Loucy (cell line): ENCODE measurements around the gene LIG1.

Source experiments
- H2AFZ ChIP-seq: fragments of 200-600 bp; sonication (generic); 2 replicates; pipeline ENCODE4 v1.6.0; 2016; ENCODE audit warnings: antibody characterized with exemption, mild to moderate bottlenecking, low read length, moderate library complexity
- H3F3A ChIP-seq: fragments of 200-600 bp; 2 replicates; pipeline ENCODE4 v1.6.0; 2016; ENCODE audit warnings: antibody characterized with exemption, low read depth, mild to moderate bottlenecking
- H3K27me3 ChIP-seq: fragments of 200-600 bp; sonication (generic); 2 replicates; pipeline ENCODE4 v1.6.1; 2014; ENCODE audit warnings: low read length, mild to moderate bottlenecking; ENCODE audit not compliant: insufficient read depth, poor library complexity, severe bottlenecking
- H3K36me3 ChIP-seq: fragments of 200-600 bp; sonication (generic); 2 replicates; pipeline ENCODE4 v1.6.1; 2016; ENCODE audit warnings: low read length; ENCODE audit not compliant: insufficient read depth
- H3K4me1 ChIP-seq: fragments of 200-600 bp; sonication (generic); 2 replicates; pipeline ENCODE4 v1.5.1; 2014; ENCODE audit warnings: low read length, mild to moderate bottlenecking; ENCODE audit not compliant: insufficient read depth, poor library complexity, severe bottlenecking
- H3K4me2 ChIP-seq: fragments of 200-600 bp; sonication (generic); 2 replicates; pipeline ENCODE4 v1.6.0; 2014; ENCODE audit warnings: antibody characterized with exemption, low read length, low read depth, mild to moderate bottlenecking; ENCODE audit not compliant: poor library complexity, severe bottlenecking
- H3K4me3 ChIP-seq: fragments of 200-600 bp; sonication (generic); 2 replicates; pipeline ENCODE4 v1.5.1; 2014; ENCODE audit warnings: low read length, mild to moderate bottlenecking, mixed read lengths; ENCODE audit not compliant: poor library complexity, severe bottlenecking
- H3K79me2 ChIP-seq: fragments of 200-600 bp; sonication (generic); 2 replicates; pipeline ENCODE4 v1.6.1; 2014; ENCODE audit warnings: low read length; ENCODE audit not compliant: insufficient read depth
- H3K9ac ChIP-seq: fragments of 200-600 bp; sonication (generic); 2 replicates; pipeline ENCODE4 v1.6.0; 2014; ENCODE audit warnings: mild to moderate bottlenecking, low read depth, low read length, moderate library complexity; ENCODE audit not compliant: poor library complexity, severe bottlenecking
- H3K9me2 ChIP-seq: fragments of 200-600 bp; sonication (generic); replicated peaks from 2 replicates; pipeline ENCODE4 v1.6.1; 2016; ENCODE audit warnings: low read depth, low read length, mixed read lengths
- H3K9me3 ChIP-seq: fragments of 200-600 bp; sonication (generic); 2 replicates; pipeline ENCODE4 v1.6.1; 2014; ENCODE audit warnings: mild to moderate bottlenecking, antibody characterized with exemption, low read length, low read depth; ENCODE audit not compliant: insufficient read depth
- H4K20me1 ChIP-seq: fragments of 200-600 bp; sonication (generic); 2 replicates; pipeline ENCODE4 v1.6.0; 2014; ENCODE audit warnings: antibody characterized with exemption, low read length, mild to moderate bottlenecking; ENCODE audit not compliant: insufficient read depth, poor library complexity, severe bottlenecking
- EZH2phosphoT487 ChIP-seq: fragments of 200-600 bp; IDR thresholded peaks from 2 replicates; pipeline ENCODE4 v1.6.1; 2018; ENCODE audit warnings: antibody characterized with exemption, mild to moderate bottlenecking, moderate library complexity, borderline replicate concordance
- TF ChIP-seq, protein P1 (sequence below): fragments of 200-600 bp; sonication (generic); conservative IDR thresholded peaks from 2 replicates; pipeline ENCODE4 v1.5.1; 2014; ENCODE audit warnings: mild to moderate bottlenecking, antibody characterized with exemption, low read length

Gene LIG1

GRCh38 chr19:48213959-48214358, 43.8 kb upstream of the LIG1 start:
- no peaks in the 10 kb centered on the region for H3F3A ChIP-seq
- no peak overlapping the region for H3K9ac ChIP-seq
- peaks cover 22% of the 10 kb centered on the region; the same call in 1 of the 2 replicates for H3K36me3 ChIP-seq
- H3K4me1 ChIP-seq = no peaks in the 10 kb centered on the region
- no peak overlapping the region for H3K4me2 ChIP-seq
- no peaks in the 10 kb centered on the region for H3K27me3 ChIP-seq
- no peak overlapping the region for H2AFZ ChIP-seq
- H3K4me3 ChIP-seq = no peak overlapping the region
- no peaks in the 10 kb centered on the region for H3K9me3 ChIP-seq
- no peaks in the 10 kb centered on the region for H4K20me1 ChIP-seq
- no peak for TF ChIP-seq EZH2phosphoT487
- TF ChIP-seq, protein P1, sequence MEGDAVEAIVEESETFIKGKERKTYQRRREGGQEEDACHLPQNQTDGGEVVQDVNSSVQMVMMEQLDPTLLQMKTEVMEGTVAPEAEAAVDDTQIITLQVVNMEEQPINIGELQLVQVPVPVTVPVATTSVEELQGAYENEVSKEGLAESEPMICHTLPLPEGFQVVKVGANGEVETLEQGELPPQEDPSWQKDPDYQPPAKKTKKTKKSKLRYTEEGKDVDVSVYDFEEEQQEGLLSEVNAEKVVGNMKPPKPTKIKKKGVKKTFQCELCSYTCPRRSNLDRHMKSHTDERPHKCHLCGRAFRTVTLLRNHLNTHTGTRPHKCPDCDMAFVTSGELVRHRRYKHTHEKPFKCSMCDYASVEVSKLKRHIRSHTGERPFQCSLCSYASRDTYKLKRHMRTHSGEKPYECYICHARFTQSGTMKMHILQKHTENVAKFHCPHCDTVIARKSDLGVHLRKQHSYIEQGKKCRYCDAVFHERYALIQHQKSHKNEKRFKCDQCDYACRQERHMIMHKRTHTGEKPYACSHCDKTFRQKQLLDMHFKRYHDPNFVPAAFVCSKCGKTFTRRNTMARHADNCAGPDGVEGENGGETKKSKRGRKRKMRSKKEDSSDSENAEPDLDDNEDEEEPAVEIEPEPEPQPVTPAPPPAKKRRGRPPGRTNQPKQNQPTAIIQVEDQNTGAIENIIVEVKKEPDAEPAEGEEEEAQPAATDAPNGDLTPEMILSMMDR = no peak
- no peaks in the 10 kb centered on the region for H3K9me2 ChIP-seq
- H3K79me2 ChIP-seq = no peaks in the 10 kb centered on the region

DNA sequence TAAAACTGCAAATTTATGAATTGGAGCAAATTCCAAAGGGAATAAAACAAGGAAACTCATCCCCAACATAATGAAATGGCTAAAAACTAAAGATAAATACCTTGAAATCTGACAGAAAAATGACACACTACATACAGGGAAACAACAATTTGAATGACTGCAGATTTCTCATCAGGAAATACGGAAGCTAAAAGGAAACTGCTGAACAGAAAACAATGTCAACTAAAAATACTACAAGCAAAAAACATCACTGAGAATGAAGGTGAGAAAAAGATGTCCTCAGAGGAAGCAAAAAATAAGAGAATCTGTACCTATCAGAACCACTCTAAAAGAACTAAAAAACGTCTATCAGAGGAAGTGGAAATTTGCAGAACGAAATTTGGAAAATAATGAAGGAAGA, 39.9 kb upstream of the LIG1 start:
- Histone ChIP-seq H3K4me1 (peaks cover 3% of the 10 kb centered on the region), H4K20me1 (no peaks in the 10 kb centered on the region), H3K27me3 (no peaks in the 10 kb centered on the region), H2AFZ (no peak overlapping the region), H3K79me2 (peaks cover under 1% of the 10 kb centered on the region; the same call in 1 of the 2 replicates), H3K36me3 (peaks cover 17% of the 10 kb centered on the region; the same call in 1 of the 2 replicates), H3K4me3 (no peak overlapping the region), H3K9me2 (no peaks in the 10 kb centered on the region), H3K9me3 (no peaks in the 10 kb centered on the region), H3K4me2 (no peak overlapping the region), H3K9ac (no peak overlapping the region), H3F3A (no peaks in the 10 kb centered on the region)
- TF ChIP-seq EZH2phosphoT487 = no peak
- TF ChIP-seq, protein P1 = no peak

GRCh38 chr19:48206397-48207093, 36.4 kb upstream of the LIG1 start:
- peaks cover 10% of the 10 kb centered on the region; the same call in 1 of the 2 replicates for H3K79me2 ChIP-seq
- peaks cover 11% of the 10 kb centered on the region for H3K4me1 ChIP-seq
- no peak overlapping the region for H3K4me2 ChIP-seq
- H3K27me3 ChIP-seq = no peaks in the 10 kb centered on the region
- peaks cover 9% of the 10 kb centered on the region; the same call in 1 of the 2 replicates for H3K36me3 ChIP-seq
- TF ChIP-seq EZH2phosphoT487 = no peak
- TF ChIP-seq, protein P1 = no peak
- H2AFZ ChIP-seq = no peak overlapping the region
- no peak overlapping the region for H3K9ac ChIP-seq
- no peaks in the 10 kb centered on the region for H4K20me1 ChIP-seq
- H3F3A ChIP-seq = no peaks in the 10 kb centered on the region
- H3K4me3 ChIP-seq = no peak overlapping the region
- no peaks in the 10 kb centered on the region for H3K9me2 ChIP-seq
- no peaks in the 10 kb centered on the region for H3K9me3 ChIP-seq
